K562 (cell line): ENCODE results near the gene PRKAG2. TPM values are rescaled to one million over a fixed set of nuclear protein-coding genes. Genes with fewer than 3 reads are reported as not detected.

Source experiments
- ATAC-seq: fragments of 200-7000 bp; cut with Tn5 transposase; 3 replicates; pipeline ENCODE4 v1.9.1; 2020; ENCODE audit warnings: moderate library complexity
- BruUV-seq: library from RNA; stranded (reverse); fragments of 400-500 nt; replicated peaks from 2 replicates; lab custom pipeline; 2021; lab: Mats Ljungman, UMichigan
- CTCF ChIA-PET: fragments of 300-600 bp; formaldehyde crosslinking; extraction: SDS; loops from one replicate; lab custom pipeline; 2021; ENCODE audit warnings: low intra/inter-chr PET ratio; lab: Yijun Ruan, JAX
- POLR2A ChIA-PET: fragments of 300-600, 350-650 bp; sonication (Branson Sonifier 250); formaldehyde crosslinking; extraction: SDS; loops from one replicate; lab custom pipeline; 2021; ENCODE audit warnings: antibody characterized with exemption, inconsistent platforms; lab: Yijun Ruan, JAX
- DNase-seq, 4 experiments: peaks; one replicate each; pipeline versions ENCODE4 v3.0.0 to v3.0.0-alpha.2; 2011 to 2018; ENCODE audit warnings: low spot score in 3 of 4, mixed read lengths in 3 of 4; ENCODE audit errors: extremely low read depth in 1 of 4
- FAIRE-seq: peaks from 2 replicates; lab custom pipeline; 2011; peaks lifted over from hg19 to GRCh38; lab: Jason Lieb, UNC
- H2AFZ ChIP-seq: 2 replicates; pipeline ENCODE4 v1.6.0; 2011; ENCODE audit warnings: low read depth, low read length, control low read depth, inconsistent platforms
- H3K27ac ChIP-seq: fragments of 200-600 bp; 3 replicates; pipeline ENCODE4 v1.8.0; 2011; ENCODE audit warnings: low read depth, mild to moderate bottlenecking, control low read depth, inconsistent platforms, low read length, moderate library complexity, mixed read lengths; ENCODE audit errors: extremely low read depth
- H3K27me3 ChIP-seq, 2 experiments: fragments of 300-600 bp in 1 of 2; 2 replicates in 1 of 2; 3 replicates in 1 of 2; pipeline versions ENCODE4 v1.6.0 to v1.8.0; 2011; ENCODE audit warnings: inconsistent platforms in 2 of 2, low read length in 2 of 2, mild to moderate bottlenecking in 1 of 2, mixed read lengths in 1 of 2, moderate library complexity in 1 of 2; ENCODE audit not compliant: control insufficient read depth in 2 of 2, insufficient read depth in 2 of 2
- H3K36me3 ChIP-seq: fragments of 300-600 bp; 3 replicates; pipeline ENCODE4 v1.8.0; 2011; ENCODE audit warnings: mild to moderate bottlenecking, low read length, inconsistent platforms; ENCODE audit not compliant: control insufficient read depth, insufficient read depth
- H3K4me1 ChIP-seq, 2 experiments: fragments of 200-600 bp in 1 of 2; replicated peaks in 1 of 2; 2 replicates in 1 of 2; 3 replicates in 1 of 2; pipeline versions ENCODE4 v1.5.1 to v1.8.0; 2011; ENCODE audit warnings: inconsistent platforms in 2 of 2, low read length in 2 of 2, mild to moderate bottlenecking in 1 of 2, mixed read lengths in 1 of 2, moderate library complexity in 1 of 2; ENCODE audit not compliant: control insufficient read depth in 2 of 2, insufficient read depth in 2 of 2
- H3K4me2 ChIP-seq: 2 replicates; pipeline ENCODE4 v1.6.1; 2011; ENCODE audit warnings: low read length, control low read depth, inconsistent platforms, mixed read lengths; ENCODE audit not compliant: insufficient read depth
- H3K4me3 ChIP-seq: fragments of 200-600 bp; sonication (generic), shearing (Covaris generic); 2 replicates; pipeline ENCODE4 v1.5.1; 2016; ENCODE audit warnings: control low read depth, inconsistent platforms
- H3K79me2 ChIP-seq: fragments of 200-600 bp; 3 replicates; pipeline ENCODE4 v1.8.0; 2011; ENCODE audit warnings: low read length, inconsistent platforms; ENCODE audit not compliant: control insufficient read depth, insufficient read depth
- H3K9ac ChIP-seq, 2 experiments: 2 replicates each; pipeline versions ENCODE4 v1.6.0 to v1.6.1; 2011; ENCODE audit warnings: low read depth in 2 of 2, low read length in 2 of 2, control low read depth in 1 of 2, inconsistent platforms in 1 of 2, mild to moderate bottlenecking in 1 of 2, mixed read lengths in 1 of 2; ENCODE audit not compliant: insufficient read depth in 1 of 2
- H3K9me1 ChIP-seq: one replicate; pipeline ENCODE4 v1.6.0; 2011; ENCODE audit warnings: inconsistent platforms, mild to moderate bottlenecking, low read length, moderate library complexity; ENCODE audit not compliant: control insufficient read depth, insufficient read depth
- H3K9me3 ChIP-seq: replicated peaks from 2 replicates; pipeline ENCODE4 v1.5.1; 2011; ENCODE audit warnings: low read depth, low read length, inconsistent platforms; ENCODE audit not compliant: control insufficient read depth, insufficient read depth
- H4K20me1 ChIP-seq: replicated peaks from 2 replicates; pipeline ENCODE4 v1.6.1; 2011; ENCODE audit warnings: low read length, inconsistent platforms, mixed read lengths; ENCODE audit not compliant: control insufficient read depth, insufficient read depth
- ATF6 ChIP-seq: sonication (generic); formaldehyde crosslinking; IDR thresholded peaks from 2 replicates; pipeline ENCODE4 v1.4.0; 2020; ENCODE audit warnings: mild to moderate bottlenecking, missing genetic modification reagents
- C11orf30 ChIP-seq: fragments of 450-650 bp; IDR thresholded peaks from 2 replicates; pipeline ENCODE4 v1.6.1; 2016; ENCODE audit warnings: low read depth, mild to moderate bottlenecking
- CBX5 ChIP-seq: IDR thresholded peaks from 2 replicates; pipeline ENCODE4 v1.6.1; 2014; ENCODE audit warnings: low read depth, borderline replicate concordance
- HDAC8 ChIP-seq: fragments of 450-650 bp; IDR thresholded peaks from 2 replicates; pipeline ENCODE4 v1.6.1; 2016; ENCODE audit warnings: mild to moderate bottlenecking, missing genetic modification characterization, moderate library complexity, missing compliant biosample characterization
- HSF4 ChIP-seq: fragments of 250-450 bp; sonication (Bioruptor Pico); IDR thresholded peaks from 2 replicates; pipeline ENCODE4 v2.1.2; 2022; ENCODE audit warnings: mild to moderate bottlenecking, moderate library complexity, borderline replicate concordance
- ILF3 ChIP-seq: fragments of 450-650 bp; IDR thresholded peaks from 2 replicates; pipeline ENCODE4 v1.6.1; 2018; ENCODE audit warnings: antibody characterized with exemption, mild to moderate bottlenecking, moderate library complexity, borderline replicate concordance
- PATZ1 ChIP-seq: fragments of 250-450 bp; sonication (Bioruptor Pico); IDR thresholded peaks from 2 replicates; pipeline ENCODE4 v1.5.0; 2020; ENCODE audit warnings: mild to moderate bottlenecking, borderline replicate concordance
- PCBP2 ChIP-seq: fragments of 200-400 bp; formaldehyde crosslinking; IDR thresholded peaks from 2 replicates; pipeline ENCODE4 v1.6.1; 2018; ENCODE audit warnings: low read length, low read depth, mild to moderate bottlenecking, moderate library complexity; ENCODE audit not compliant: poor library complexity, severe bottlenecking
- PYGO2 ChIP-seq: fragments of 450-650 bp; IDR thresholded peaks from 2 replicates; pipeline ENCODE4 v1.6.1; 2016; ENCODE audit warnings: mild to moderate bottlenecking, missing genetic modification characterization, moderate library complexity, missing compliant biosample characterization
- SNIP1 ChIP-seq: fragments of 450-650 bp; IDR thresholded peaks from 2 replicates; pipeline ENCODE4 v1.7.1; 2017; ENCODE audit warnings: low read depth, mild to moderate bottlenecking
- ZBTB12 ChIP-seq: fragments of 250-450 bp; sonication (Bioruptor Pico); IDR thresholded peaks from 2 replicates; pipeline ENCODE4 v1.4.0; 2020
- ZNF121 ChIP-seq: sonication (generic); formaldehyde crosslinking; conservative IDR thresholded peaks from 2 replicates; pipeline ENCODE4 v1.8.0; 2022; ENCODE audit warnings: missing genetic modification reagents
- ZNF232 ChIP-seq: sonication (generic); formaldehyde crosslinking; IDR thresholded peaks from 2 replicates; pipeline ENCODE4 v1.8.0; 2022; ENCODE audit warnings: mild to moderate bottlenecking, missing genetic modification reagents
- ZNF274 ChIP-seq: IDR thresholded peaks from 2 replicates; pipeline ENCODE4 v1.6.1; 2011; ENCODE audit warnings: low read depth, mild to moderate bottlenecking, low read length, moderate library complexity, borderline replicate concordance
- ZNF778 ChIP-seq: fragments of 450-650 bp; formaldehyde crosslinking; IDR thresholded peaks from 2 replicates; pipeline ENCODE4 v1.4.0; 2020; ENCODE audit warnings: mild to moderate bottlenecking, moderate library complexity
- WGBS: fragments of 100-300 bp; shearing (Covaris generic); methylation state at CpG from one replicate; pipeline ENCODE4 v1.1.6; 2016; ENCODE audit warnings: low coverage, mixed read lengths; ENCODE audit not compliant: insufficient coverage; ENCODE audit errors: missing lambda C conversion rate; 5-methylcytosine and 5-hydroxymethylcytosine counted together
- in situ Hi-C: fragments of 300-500 bp; cut with MboI; formaldehyde crosslinking; loops from 4 replicates; pipeline ENCODE4 v1.15.0; 2018; ENCODE audit warnings: inconsistent platforms, mixed read lengths
- intact Hi-C: fragments of 100-400 bp; cut with micrococcal nuclease; formaldehyde crosslinking; loops from 2 replicates; pipeline ENCODE4 v1.14.2; 2022
- polyA plus RNA-seq, 8 experiments: library from polyadenylated mRNA; depleted of rRNA in 4 of 8; stranded (reverse) in 5 of 8; unstranded in 3 of 8; fragments of >200 nt; fragmentation: Nextera tagmentation in 2 of 8; fragmentation: Illumina TruSeq in 1 of 8; extraction: Ambion mirVana in 2 of 8; extraction: Trizol in 1 of 8; gene quantifications; 2 replicates each; pipeline versions ENCODE4 v1.2.1 to v1.2.3, GENCODE V29; 2011 to 2014; ENCODE audit warnings: inconsistent platforms in 1 of 8, missing spikeins in 1 of 8
- total RNA-seq, 7 experiments: library from RNA; depleted of rRNA in 6 of 7; stranded (reverse); fragments of >200 nt in 6 of 7; fragmentation: Illumina TruSeq in 2 of 7; extraction: Trizol in 2 of 7; gene quantifications; 2 replicates each; pipeline versions ENCODE4 v1.2.1 to v1.2.3, GENCODE V29; 2011 to 2021; ENCODE audit warnings: low replicate concordance in 1 of 7
- TF ChIP-seq, protein P1 (sequence below): sonication (generic); formaldehyde crosslinking; IDR thresholded peaks from 2 replicates; pipeline ENCODE4 v1.8.0; 2022; ENCODE audit warnings: mild to moderate bottlenecking, missing genetic modification reagents

The PRKAG2 gene
- total and polyA plus RNA-seq, 9 of the 15 experiments (the other 6 are each of a cell fraction or from before 2014, with no cell fraction given) = 0.99 to 5.6 (median 3.3) TPM

DNA sequence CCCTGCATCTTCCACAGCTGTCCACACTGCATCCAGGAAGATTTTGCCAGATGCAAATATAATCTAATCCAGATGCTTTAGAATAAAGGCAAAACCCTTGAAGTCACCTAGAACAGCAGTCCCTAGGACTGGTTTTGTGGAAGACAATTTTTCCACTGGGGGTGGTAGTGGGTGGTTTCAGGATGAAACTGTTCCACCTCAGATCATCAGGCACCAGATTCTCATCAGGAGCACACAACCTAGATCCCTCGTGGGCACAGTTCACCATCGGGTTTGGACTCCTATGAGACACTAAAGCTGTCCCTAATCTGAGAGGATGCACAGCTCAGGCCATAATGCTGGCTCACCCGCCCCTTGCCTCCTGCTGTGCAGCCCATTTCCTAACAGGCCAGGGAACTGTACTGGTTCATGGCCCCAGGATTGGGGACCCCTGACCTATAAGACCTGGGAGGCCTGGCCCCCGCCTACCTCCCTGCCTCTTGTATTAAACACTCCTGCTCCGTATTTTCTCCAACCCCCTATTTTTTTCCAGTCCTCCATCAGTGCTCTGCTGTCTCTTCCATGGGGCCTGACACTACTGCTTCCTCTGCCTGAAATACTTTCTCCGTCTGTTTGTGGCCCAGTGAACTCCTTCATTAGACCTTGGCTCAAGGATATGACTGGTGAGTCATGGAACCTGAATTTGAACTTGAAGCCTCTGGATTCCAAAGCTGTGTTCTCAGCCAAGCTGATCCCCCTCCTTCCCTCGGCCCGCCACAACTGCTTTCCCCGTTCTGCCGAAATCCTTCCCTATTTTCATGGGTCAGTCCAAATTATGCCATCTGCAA, 277.3 kb downstream of the PRKAG2 start:
- peak; percentile 39; the same call in 1 of the 3 replicates for ATAC-seq
- no peak overlapping the region for H3K4me2 ChIP-seq
- TF ChIP-seq ZNF232 (CRISPR knock-in tag) (no peak), CBX5 (no peak), ZBTB12 (CRISPR knock-in tag) (no peak), ZNF121 (CRISPR knock-in tag) (no peak), ATF6 (CRISPR knock-in tag) (no peak), PYGO2 (tag) (no peak), ILF3 (no peak), ZNF778 (CRISPR knock-in tag) (no peak), PCBP2 (no peak), ZNF274 (no peak), C11orf30 (no peak), PATZ1 (CRISPR knock-in tag) (no peak), SNIP1 (no peak), HSF4 (CRISPR knock-in tag) (no peak), HDAC8 (tag) (no peak)
- TF ChIP-seq, protein P1, sequence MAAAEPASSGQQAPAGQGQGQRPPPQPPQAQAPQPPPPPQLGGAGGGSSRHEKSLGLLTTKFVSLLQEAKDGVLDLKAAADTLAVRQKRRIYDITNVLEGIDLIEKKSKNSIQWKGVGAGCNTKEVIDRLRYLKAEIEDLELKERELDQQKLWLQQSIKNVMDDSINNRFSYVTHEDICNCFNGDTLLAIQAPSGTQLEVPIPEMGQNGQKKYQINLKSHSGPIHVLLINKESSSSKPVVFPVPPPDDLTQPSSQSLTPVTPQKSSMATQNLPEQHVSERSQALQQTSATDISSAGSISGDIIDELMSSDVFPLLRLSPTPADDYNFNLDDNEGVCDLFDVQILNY (CRISPR knock-in tag) = no peak

More for the DNA sequence above, 277.3 kb downstream of the PRKAG2 start:
- no peak overlapping the region for H2AFZ ChIP-seq
- H3K27me3 ChIP-seq = peaks cover 26 to 50% of the 10 kb centered on the region in 2 experiments
- H3K9me3 ChIP-seq = no peaks in the 10 kb centered on the region
- BruUV-seq = no TSS peak
- no peak overlapping the region for H3K4me3 ChIP-seq
- WGBS = under 1% methylated on average over 10 of the region's 10 CpGs
- ChIA-PET POLR2A (interaction anchor here (0.7 to 2.2 kb wide), 5 partner anchors 8 to 89 kb away, joined by 3 to 10 read pairs (median 3); no protein-coding TSS in a partner anchor), CTCF (no interaction called here)
- no peaks in the 10 kb centered on the region for H3K79me2 ChIP-seq
- H3K27ac ChIP-seq = no peak overlapping the region
- FAIRE-seq = no peak
- no peak for DNase-seq
- intact Hi-C loops (no loop called here), in situ Hi-C loops (no loop called here)
- no peaks in the 10 kb centered on the region for H3K4me1 ChIP-seq
- H3K36me3 ChIP-seq = no peaks in the 10 kb centered on the region
- H3K9me1 ChIP-seq = no peaks in the 10 kb centered on the region
- H4K20me1 ChIP-seq = peaks cover 3% of the 10 kb centered on the region; the same call in 1 of the 2 replicates
- H3K9ac ChIP-seq = no peak overlapping the region
